Measurements from ENCODE around the gene LCN15. TPM values are rescaled to one million over a fixed set of nuclear protein-coding genes. Genes with fewer than 3 reads are reported as not detected.

Gene LCN15
- total RNA-seq, 4 donors from 2014 or later: not detected

GRCh38 chr9:136738960-136739359 is 25.4 kb downstream of the LCN15 start:
- DNase-seq (ENCODE audit: low spot score in 2 of 2): no peak
- H3K27me3 ChIP-seq: peaks cover 0 to 39% of the 10 kb centered on the region in 2 donors
- TF ChIP-seq, protein P1, sequence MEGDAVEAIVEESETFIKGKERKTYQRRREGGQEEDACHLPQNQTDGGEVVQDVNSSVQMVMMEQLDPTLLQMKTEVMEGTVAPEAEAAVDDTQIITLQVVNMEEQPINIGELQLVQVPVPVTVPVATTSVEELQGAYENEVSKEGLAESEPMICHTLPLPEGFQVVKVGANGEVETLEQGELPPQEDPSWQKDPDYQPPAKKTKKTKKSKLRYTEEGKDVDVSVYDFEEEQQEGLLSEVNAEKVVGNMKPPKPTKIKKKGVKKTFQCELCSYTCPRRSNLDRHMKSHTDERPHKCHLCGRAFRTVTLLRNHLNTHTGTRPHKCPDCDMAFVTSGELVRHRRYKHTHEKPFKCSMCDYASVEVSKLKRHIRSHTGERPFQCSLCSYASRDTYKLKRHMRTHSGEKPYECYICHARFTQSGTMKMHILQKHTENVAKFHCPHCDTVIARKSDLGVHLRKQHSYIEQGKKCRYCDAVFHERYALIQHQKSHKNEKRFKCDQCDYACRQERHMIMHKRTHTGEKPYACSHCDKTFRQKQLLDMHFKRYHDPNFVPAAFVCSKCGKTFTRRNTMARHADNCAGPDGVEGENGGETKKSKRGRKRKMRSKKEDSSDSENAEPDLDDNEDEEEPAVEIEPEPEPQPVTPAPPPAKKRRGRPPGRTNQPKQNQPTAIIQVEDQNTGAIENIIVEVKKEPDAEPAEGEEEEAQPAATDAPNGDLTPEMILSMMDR (IDR thresholded peaks at IDR 0.05): no peak
- TF ChIP-seq POLR2A (IDR thresholded peaks at IDR 0.05) (no peak), EP300 (IDR thresholded peaks at IDR 0.05) (no peak)
- no peaks in the 10 kb centered on the region for H3K9me3 ChIP-seq
- no peaks in the 10 kb centered on the region for H3K36me3 ChIP-seq
- no peak overlapping the region for H3K27ac ChIP-seq
- no peak overlapping the region for H3K4me3 ChIP-seq
- peaks cover 0 to 31% (median 12%) of the 10 kb centered on the region in 4 donors for H3K4me1 ChIP-seq
- WGBS, 2 donors: 87 to 94% methylated on average over 20 of the region's 20 CpGs

GRCh38 chr9:136735812-136736480 is 28.4 kb downstream of the LCN15 start:
- 76 to 87% methylated on average over 15 to 18 of the region's 21 CpGs for WGBS, 2 donors
- Histone ChIP-seq H3K9me3 (no peaks in the 10 kb centered on the region), H3K36me3 (no peaks in the 10 kb centered on the region), H3K27me3 (peaks cover 0 to 9% of the 10 kb centered on the region in 2 donors), H3K27ac (no peak overlapping the region), H3K4me3 (no peak overlapping the region), H3K4me1 (peaks cover 0 to 3% (median under 1%) of the 10 kb centered on the region in 4 donors)
- TF ChIP-seq, protein P1 (IDR thresholded peaks at IDR 0.05): no peak
- TF ChIP-seq EP300 (IDR thresholded peaks at IDR 0.05) (no peak), POLR2A (IDR thresholded peaks at IDR 0.05) (no peak)
- DNase-seq (ENCODE audit: low spot score in 2 of 2): no peak

DNA sequence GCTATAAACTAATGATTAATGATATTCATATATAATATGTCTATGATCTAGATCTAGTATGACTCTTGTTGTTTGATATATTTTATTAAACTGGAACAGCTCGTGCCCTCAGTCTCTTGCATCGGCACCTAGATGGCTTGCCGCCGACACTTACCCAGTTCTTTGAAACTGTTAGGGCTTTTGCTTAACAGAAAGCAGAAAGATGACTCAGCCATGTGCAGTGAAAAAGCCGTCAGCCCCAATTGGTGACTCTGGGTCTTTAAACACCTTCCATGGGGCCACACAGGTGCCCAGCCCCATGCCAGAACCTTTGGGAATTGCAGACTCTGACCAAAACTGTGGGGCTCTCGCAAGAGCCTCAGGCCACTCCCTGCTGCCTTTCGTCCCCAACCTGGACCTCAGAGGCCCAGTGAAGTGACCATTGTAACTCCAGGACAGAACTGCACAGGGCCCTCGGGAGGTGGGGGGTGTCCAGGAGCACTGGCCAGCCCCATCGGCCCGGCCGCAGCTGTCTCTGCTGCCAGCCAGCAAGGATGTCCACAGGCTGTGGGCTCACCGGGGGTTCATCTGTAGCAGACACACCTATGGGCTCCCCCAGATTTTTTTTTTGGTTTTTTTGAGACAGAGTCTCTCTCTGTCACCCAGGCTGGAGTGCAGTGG is 29.4 kb downstream of the LCN15 start:
- H3K9me3 ChIP-seq: no peaks in the 10 kb centered on the region
- no peak for DNase-seq (ENCODE audit: low spot score in 2 of 2)
- H3K27ac ChIP-seq: no peak overlapping the region
- no peak overlapping the region for H3K4me3 ChIP-seq
- no peaks in the 10 kb centered on the region for H3K36me3 ChIP-seq
- H3K4me1 ChIP-seq: peaks cover 0 to 1% (median 0%) of the 10 kb centered on the region in 4 donors
- H3K27me3 ChIP-seq: no peaks in the 10 kb centered on the region
- TF ChIP-seq EP300 (IDR thresholded peaks at IDR 0.05) (no peak), POLR2A (IDR thresholded peaks at IDR 0.05) (no peak)
- TF ChIP-seq, protein P1 (IDR thresholded peaks at IDR 0.05): no peak
- WGBS, 2 donors: 75 to 79% methylated on average over 12 of the region's 12 CpGs

DNA sequence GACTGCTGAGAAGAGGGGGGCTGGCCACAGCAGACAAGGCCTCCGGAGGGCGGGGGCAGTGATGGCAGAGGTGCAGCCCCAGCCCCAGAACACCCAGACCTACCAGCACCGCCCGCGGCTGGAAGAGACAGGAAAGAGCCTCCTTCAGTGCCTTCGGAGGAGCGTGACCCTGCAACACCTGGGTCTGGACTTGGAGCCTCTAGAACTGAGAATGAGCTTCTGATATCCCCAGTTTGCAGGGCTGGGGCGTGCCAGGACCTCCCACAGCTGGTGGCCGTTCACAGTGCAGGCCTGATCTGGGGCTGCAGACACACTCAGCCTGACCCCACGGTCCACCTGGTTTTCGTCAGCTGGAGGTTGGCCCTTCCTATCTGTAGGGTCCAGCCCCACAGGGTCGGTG is 30.7 kb downstream of the LCN15 start:
- Histone ChIP-seq H3K4me1 (peaks cover 0 to 15% (median 8%) of the 10 kb centered on the region in 4 donors), H3K27me3 (no peaks in the 10 kb centered on the region)

More for the DNA sequence above, 30.7 kb downstream of the LCN15 start:
- Histone ChIP-seq H3K36me3 (no peaks in the 10 kb centered on the region), H3K9me3 (no peaks in the 10 kb centered on the region), H3K4me3 (no peak overlapping the region), H3K27ac (no peak overlapping the region)
- TF ChIP-seq, protein P1 (IDR thresholded peaks at IDR 0.05): no peak
- no peak for TF ChIP-seq POLR2A (IDR thresholded peaks at IDR 0.05)
- TF ChIP-seq EP300 (IDR thresholded peaks at IDR 0.05): no peak
- WGBS, 2 donors: 74 to 81% methylated on average over 11 to 12 of the region's 12 CpGs
- no peak for DNase-seq (ENCODE audit: low spot score in 2 of 2)

All from tibial nerve (tissue), 4 donors.